ENCODE results near the gene TIGD1. TPM values are rescaled to one million over a fixed set of nuclear protein-coding genes. Genes with fewer than 3 reads are reported as not detected.

TIGD1 gene
- total RNA-seq, 1 donor from 2014 or later: 2.5 TPM

GRCh38 chr2:232498452-232498851 lies 51.9 kb downstream of the TIGD1 start:
- TF ChIP-seq CTCF (conservative IDR thresholded peaks at IDR 0.05; ENCODE audit: low read depth, low read length): no peak
- DNase-seq (ENCODE audit: low read depth): no peak
- no peak overlapping the region for H3K4me3 ChIP-seq (ENCODE audit: low read depth, low read length)

Other genes with a start within 250 kb of the TIGD1 start
- gene ALPP, start 171.8 kb downstream of the TIGD1 start, total RNA-seq: not detected in 2 replicates
- not detected in 2 replicates for gene ALPG, start 143.7 kb downstream of the TIGD1 start, total RNA-seq
- not detected in 2 replicates for gene ALPI, start 94.4 kb downstream of the TIGD1 start, total RNA-seq
- not detected in 2 replicates for gene ECEL1, start 62.7 kb downstream of the TIGD1 start, total RNA-seq
- not detected in 2 replicates for gene PRSS56, start 30.2 kb downstream of the TIGD1 start, total RNA-seq
- not detected in 2 replicates for gene CHRND, start 24.4 kb downstream of the TIGD1 start, total RNA-seq
- not detected in 2 replicates for gene CHRNG, start 10.9 kb downstream of the TIGD1 start, total RNA-seq
- gene EIF4E2, start 132 bp upstream of the TIGD1 start, total RNA-seq: 96.0 and 103 TPM in 2 replicates
- gene EFHD1, start 83.0 kb upstream of the TIGD1 start, total RNA-seq: 10.3 and 16.6 TPM in 2 replicates
- 24.0 and 31.8 TPM in 2 replicates for gene GIGYF2, start 146.8 kb upstream of the TIGD1 start, total RNA-seq
- gene KCNJ13, start 226.0 kb upstream of the TIGD1 start, total RNA-seq: not detected in 2 replicates